Neural crest cell (in vitro differentiated cells): ENCODE results near the gene DOCK10. TPM values are rescaled to one million over a fixed set of nuclear protein-coding genes. Genes with fewer than 3 reads are reported as not detected.

ENCODE experiments used
- DNase-seq: peaks from one replicate; pipeline ENCODE4 v3.0.0; 2021; ENCODE audit warnings: low read depth, mixed read lengths, low spot score
- H3K27ac Mint-ChIP-seq: one replicate; pipeline ENCODE4 v1.8.0; 2021; ENCODE audit warnings: mild to moderate bottlenecking, mixed read lengths; ENCODE audit not compliant: unreplicated experiment
- H3K27me3 Mint-ChIP-seq: 2 replicates; pipeline ENCODE4 v1.8.0; 2021; ENCODE audit warnings: low read depth, mild to moderate bottlenecking, mixed read lengths
- H3K36me3 Mint-ChIP-seq: 2 replicates; pipeline ENCODE4 v1.8.0; 2021; ENCODE audit warnings: low read depth, mild to moderate bottlenecking, mixed read lengths
- H3K4me1 Mint-ChIP-seq: 2 replicates; pipeline ENCODE4 v1.8.0; 2021; ENCODE audit warnings: mixed read lengths
- H3K4me3 Mint-ChIP-seq: one replicate; pipeline ENCODE4 v1.8.0; 2021; ENCODE audit warnings: mild to moderate bottlenecking, mixed read lengths
- H3K9me3 Mint-ChIP-seq: 2 replicates; pipeline ENCODE4 v1.8.0; 2021; ENCODE audit warnings: mixed read lengths
- total RNA-seq: library from RNA; stranded (reverse); gene quantifications from 2 replicates; pipeline ENCODE4 v1.2.1, GENCODE V29; 2021
- TF ChIP-seq, protein P1 (sequence below): fragments of 200-600 bp; sonication (generic); conservative IDR thresholded peaks from 2 replicates; pipeline ENCODE4 v1.5.0; 2021; ENCODE audit warnings: antibody characterized with exemption, mild to moderate bottlenecking

Gene DOCK10
- total RNA-seq, 1 donor from 2014 or later: 29.7 TPM

- H3K36me3 Mint-ChIP-seq: no peaks in the 10 kb centered on the region
Observed at GRCh38 chr2:224999754-225000153, 42.5 kb downstream of the DOCK10 start.

DNA sequence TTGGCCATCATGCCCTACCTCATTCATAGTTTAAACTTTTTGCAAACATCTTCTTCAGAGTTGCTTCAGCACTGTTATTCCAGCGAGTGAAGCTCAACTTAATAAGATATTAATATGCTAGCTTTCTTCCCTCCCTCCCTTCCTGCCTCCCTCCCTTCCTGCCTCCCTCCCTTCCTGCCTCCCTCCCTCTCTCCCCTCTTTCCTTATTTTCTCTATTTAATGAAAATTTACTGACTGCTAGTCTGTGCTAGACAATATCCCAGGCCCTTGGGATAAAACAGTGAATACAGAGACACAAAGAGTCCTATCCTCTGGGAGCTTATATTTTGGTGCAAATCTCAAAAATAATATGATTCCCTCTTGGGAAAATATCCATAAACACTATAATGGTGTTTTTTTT, 42.9 kb downstream of the DOCK10 start:
- Mint-ChIP-seq H3K4me3 (no peak overlapping the region), H3K4me1 (peaks cover 22% of the 10 kb centered on the region), H3K27ac (peak overlapping the region; percentile 78), H3K9me3 (no peaks in the 10 kb centered on the region), H3K27me3 (no peaks in the 10 kb centered on the region), H3K36me3 (no peaks in the 10 kb centered on the region)
- no peak for DNase-seq
- TF ChIP-seq, protein P1, sequence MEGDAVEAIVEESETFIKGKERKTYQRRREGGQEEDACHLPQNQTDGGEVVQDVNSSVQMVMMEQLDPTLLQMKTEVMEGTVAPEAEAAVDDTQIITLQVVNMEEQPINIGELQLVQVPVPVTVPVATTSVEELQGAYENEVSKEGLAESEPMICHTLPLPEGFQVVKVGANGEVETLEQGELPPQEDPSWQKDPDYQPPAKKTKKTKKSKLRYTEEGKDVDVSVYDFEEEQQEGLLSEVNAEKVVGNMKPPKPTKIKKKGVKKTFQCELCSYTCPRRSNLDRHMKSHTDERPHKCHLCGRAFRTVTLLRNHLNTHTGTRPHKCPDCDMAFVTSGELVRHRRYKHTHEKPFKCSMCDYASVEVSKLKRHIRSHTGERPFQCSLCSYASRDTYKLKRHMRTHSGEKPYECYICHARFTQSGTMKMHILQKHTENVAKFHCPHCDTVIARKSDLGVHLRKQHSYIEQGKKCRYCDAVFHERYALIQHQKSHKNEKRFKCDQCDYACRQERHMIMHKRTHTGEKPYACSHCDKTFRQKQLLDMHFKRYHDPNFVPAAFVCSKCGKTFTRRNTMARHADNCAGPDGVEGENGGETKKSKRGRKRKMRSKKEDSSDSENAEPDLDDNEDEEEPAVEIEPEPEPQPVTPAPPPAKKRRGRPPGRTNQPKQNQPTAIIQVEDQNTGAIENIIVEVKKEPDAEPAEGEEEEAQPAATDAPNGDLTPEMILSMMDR: no peak

More at GRCh38 chr2:224999754-225000153, 42.5 kb downstream of the DOCK10 start:
- TF ChIP-seq, protein P1: no peak
- no peaks in the 10 kb centered on the region for H3K9me3 Mint-ChIP-seq
- DNase-seq: no peak
- H3K4me1 Mint-ChIP-seq: peaks cover 22% of the 10 kb centered on the region
- no peak overlapping the region for H3K4me3 Mint-ChIP-seq
- no peaks in the 10 kb centered on the region for H3K27me3 Mint-ChIP-seq
- H3K27ac Mint-ChIP-seq: no peak overlapping the region

- no peaks in the 10 kb centered on the region for H3K9me3 Mint-ChIP-seq
- no peak overlapping the region for H3K4me3 Mint-ChIP-seq
- no peaks in the 10 kb centered on the region for H3K27me3 Mint-ChIP-seq
- H3K27ac Mint-ChIP-seq: no peak overlapping the region
- H3K4me1 Mint-ChIP-seq: peaks cover 22% of the 10 kb centered on the region
- no peaks in the 10 kb centered on the region for H3K36me3 Mint-ChIP-seq
- TF ChIP-seq, protein P1: no peak
- DNase-seq: no peak
Observed at GRCh38 chr2:224997802-224998201, 44.5 kb downstream of the DOCK10 start.

DNA sequence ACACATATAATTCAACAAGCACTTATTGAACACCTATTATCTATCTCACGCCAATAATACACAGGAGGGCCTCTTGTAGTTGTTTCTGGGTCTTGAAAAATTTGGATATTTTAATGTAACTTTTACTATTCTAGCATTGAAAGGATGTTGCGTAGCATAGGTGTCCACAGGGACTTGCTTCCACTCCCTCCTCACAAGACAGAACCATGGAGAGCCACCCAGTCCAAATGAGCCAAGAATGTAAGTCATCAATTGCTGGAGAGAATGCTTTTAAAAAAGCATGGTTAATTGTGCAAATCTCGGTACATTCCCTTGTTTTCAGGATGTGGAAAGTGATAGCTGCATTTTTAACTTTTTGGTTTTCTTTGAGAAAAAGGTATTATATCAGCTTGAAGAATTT, 46.8 kb downstream of the DOCK10 start:
- Mint-ChIP-seq H3K36me3 (no peaks in the 10 kb centered on the region), H3K27me3 (no peaks in the 10 kb centered on the region), H3K9me3 (no peaks in the 10 kb centered on the region), H3K4me1 (peaks cover 12% of the 10 kb centered on the region), H3K4me3 (no peak overlapping the region), H3K27ac (no peak overlapping the region)
- TF ChIP-seq, protein P1: no peak
- DNase-seq: no peak

GRCh38 chr2:224994242-224994823, 47.9 kb downstream of the DOCK10 start:
- no peak for DNase-seq
- Mint-ChIP-seq H3K4me3 (no peak overlapping the region), H3K36me3 (no peaks in the 10 kb centered on the region), H3K27ac (no peak overlapping the region), H3K9me3 (no peaks in the 10 kb centered on the region), H3K27me3 (no peaks in the 10 kb centered on the region), H3K4me1 (peaks cover 4% of the 10 kb centered on the region)
- TF ChIP-seq, protein P1: no peak
